ENCODE results near the gene FHIP1A.

DNA sequence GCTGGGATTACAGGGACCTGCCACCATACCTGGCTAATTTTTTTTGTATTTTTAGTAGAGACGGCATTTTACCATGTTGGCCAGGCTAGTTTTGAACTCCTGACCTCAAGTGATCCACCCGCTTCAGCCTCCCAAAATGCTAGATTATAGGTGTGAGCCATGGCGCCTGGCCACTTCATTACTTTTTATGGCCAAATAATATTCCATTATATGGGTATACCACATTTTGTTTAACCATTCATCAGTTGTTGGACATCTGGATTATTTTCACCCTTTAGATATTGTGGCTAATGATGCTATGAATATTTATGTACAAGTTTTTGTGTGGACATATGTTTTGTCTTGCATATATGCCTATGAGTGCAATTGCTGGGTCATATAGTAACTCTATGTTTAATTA lies 8.6 kb upstream of the FHIP1A start:
- TF ChIP-seq MYC (CRISPR knock-in tag; IDR thresholded peaks at IDR 0.05; ENCODE audit: borderline replicate concordance), result no peak
- TF ChIP-seq ZNF530 (CRISPR knock-in tag; IDR thresholded peaks at IDR 0.05; ENCODE audit: low read depth), result no peak
- TF ChIP-seq KDM5A (IDR thresholded peaks at IDR 0.05; ENCODE audit: borderline replicate concordance, low read length), result no peak
- TF ChIP-seq, protein P1, sequence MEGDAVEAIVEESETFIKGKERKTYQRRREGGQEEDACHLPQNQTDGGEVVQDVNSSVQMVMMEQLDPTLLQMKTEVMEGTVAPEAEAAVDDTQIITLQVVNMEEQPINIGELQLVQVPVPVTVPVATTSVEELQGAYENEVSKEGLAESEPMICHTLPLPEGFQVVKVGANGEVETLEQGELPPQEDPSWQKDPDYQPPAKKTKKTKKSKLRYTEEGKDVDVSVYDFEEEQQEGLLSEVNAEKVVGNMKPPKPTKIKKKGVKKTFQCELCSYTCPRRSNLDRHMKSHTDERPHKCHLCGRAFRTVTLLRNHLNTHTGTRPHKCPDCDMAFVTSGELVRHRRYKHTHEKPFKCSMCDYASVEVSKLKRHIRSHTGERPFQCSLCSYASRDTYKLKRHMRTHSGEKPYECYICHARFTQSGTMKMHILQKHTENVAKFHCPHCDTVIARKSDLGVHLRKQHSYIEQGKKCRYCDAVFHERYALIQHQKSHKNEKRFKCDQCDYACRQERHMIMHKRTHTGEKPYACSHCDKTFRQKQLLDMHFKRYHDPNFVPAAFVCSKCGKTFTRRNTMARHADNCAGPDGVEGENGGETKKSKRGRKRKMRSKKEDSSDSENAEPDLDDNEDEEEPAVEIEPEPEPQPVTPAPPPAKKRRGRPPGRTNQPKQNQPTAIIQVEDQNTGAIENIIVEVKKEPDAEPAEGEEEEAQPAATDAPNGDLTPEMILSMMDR (CRISPR knock-in tag; IDR thresholded peaks at IDR 0.05), result no peak
- TF ChIP-seq PAX8 (CRISPR knock-in tag; IDR thresholded peaks at IDR 0.05; ENCODE audit: borderline replicate concordance), result no peak
- TF ChIP-seq, protein P2, sequence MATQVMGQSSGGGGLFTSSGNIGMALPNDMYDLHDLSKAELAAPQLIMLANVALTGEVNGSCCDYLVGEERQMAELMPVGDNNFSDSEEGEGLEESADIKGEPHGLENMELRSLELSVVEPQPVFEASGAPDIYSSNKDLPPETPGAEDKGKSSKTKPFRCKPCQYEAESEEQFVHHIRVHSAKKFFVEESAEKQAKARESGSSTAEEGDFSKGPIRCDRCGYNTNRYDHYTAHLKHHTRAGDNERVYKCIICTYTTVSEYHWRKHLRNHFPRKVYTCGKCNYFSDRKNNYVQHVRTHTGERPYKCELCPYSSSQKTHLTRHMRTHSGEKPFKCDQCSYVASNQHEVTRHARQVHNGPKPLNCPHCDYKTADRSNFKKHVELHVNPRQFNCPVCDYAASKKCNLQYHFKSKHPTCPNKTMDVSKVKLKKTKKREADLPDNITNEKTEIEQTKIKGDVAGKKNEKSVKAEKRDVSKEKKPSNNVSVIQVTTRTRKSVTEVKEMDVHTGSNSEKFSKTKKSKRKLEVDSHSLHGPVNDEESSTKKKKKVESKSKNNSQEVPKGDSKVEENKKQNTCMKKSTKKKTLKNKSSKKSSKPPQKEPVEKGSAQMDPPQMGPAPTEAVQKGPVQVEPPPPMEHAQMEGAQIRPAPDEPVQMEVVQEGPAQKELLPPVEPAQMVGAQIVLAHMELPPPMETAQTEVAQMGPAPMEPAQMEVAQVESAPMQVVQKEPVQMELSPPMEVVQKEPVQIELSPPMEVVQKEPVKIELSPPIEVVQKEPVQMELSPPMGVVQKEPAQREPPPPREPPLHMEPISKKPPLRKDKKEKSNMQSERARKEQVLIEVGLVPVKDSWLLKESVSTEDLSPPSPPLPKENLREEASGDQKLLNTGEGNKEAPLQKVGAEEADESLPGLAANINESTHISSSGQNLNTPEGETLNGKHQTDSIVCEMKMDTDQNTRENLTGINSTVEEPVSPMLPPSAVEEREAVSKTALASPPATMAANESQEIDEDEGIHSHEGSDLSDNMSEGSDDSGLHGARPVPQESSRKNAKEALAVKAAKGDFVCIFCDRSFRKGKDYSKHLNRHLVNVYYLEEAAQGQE (IDR thresholded peaks at IDR 0.05; ENCODE audit: borderline replicate concordance in 1 of 2, low read depth in 1 of 2, low read length in 2 of 2), result no peak
- TF ChIP-seq ZNF263 (CRISPR knock-in tag; IDR thresholded peaks at IDR 0.05), result no peak
- TF ChIP-seq, protein P3, sequence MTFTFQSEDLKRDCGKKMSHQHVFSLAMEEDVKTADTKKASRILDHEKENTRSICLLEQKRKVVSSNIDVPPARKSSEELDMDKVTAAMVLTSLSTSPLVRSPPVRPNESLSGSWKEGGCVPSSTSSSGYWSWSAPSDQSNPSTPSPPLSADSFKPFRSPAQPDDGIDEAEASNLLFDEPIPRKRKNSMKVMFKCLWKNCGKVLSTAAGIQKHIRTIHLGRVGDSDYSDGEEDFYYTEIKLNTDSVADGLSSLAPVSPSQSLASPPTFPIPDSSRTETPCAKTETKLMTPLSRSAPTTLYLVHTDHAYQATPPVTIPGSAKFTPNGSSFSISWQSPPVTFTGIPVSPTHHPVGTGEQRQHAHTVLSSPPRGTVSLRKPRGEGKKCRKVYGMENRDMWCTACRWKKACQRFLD (CRISPR knock-in tag; IDR thresholded peaks at IDR 0.05; ENCODE audit: borderline replicate concordance), result no peak
- no peak for TF ChIP-seq ETV5 (CRISPR knock-in tag; IDR thresholded peaks at IDR 0.05; ENCODE audit: borderline replicate concordance)

All from HepG2 (cell line).